H1 (cell line): ENCODE data around the gene SRR. TPM values are rescaled to one million over a fixed set of nuclear protein-coding genes. Genes with fewer than 3 reads are reported as not detected.

Source experiments
- CTCF ChIA-PET: fragments of 300-600 bp; sonication (Branson Sonifier 250); formaldehyde crosslinking; loops from one replicate; lab custom pipeline; 2021; ENCODE audit not compliant: partially characterized antibody; lab: Charles Lee
- POLR2A ChIA-PET: fragments of 300-600 bp; sonication (Branson Sonifier 250); formaldehyde crosslinking; loops from one replicate; lab custom pipeline; 2021; ENCODE audit warnings: inconsistent platforms; ENCODE audit not compliant: partially characterized antibody; lab: Charles Lee
- DNase-seq, 2 experiments: peaks; one replicate each; pipeline versions ENCODE4 v3.0.0 to v3.0.0-alpha.2; 2010 to 2022; ENCODE audit warnings: low spot score in 2 of 2, low read depth in 1 of 2, mixed read lengths in 1 of 2
- FAIRE-seq: peaks from 2 replicates; lab custom pipeline; 2011; peaks lifted over from hg19 to GRCh38; lab: Jason Lieb, UNC
- H2AFZ ChIP-seq: 2 replicates; pipeline ENCODE4 v1.8.1; 2012; ENCODE audit warnings: low read length, inconsistent platforms
- H2AK5ac ChIP-seq: 2 replicates; pipeline ENCODE4 v1.6.1; 2013; ENCODE audit warnings: low read depth, low read length
- H2BK120ac ChIP-seq: replicated peaks from 2 replicates; pipeline ENCODE3; 2013; ENCODE audit warnings: low read depth, low read length, inconsistent platforms
- H2BK12ac ChIP-seq: 2 replicates; pipeline ENCODE4 v1.6.1; 2013; ENCODE audit warnings: low read depth, low read length
- H2BK15ac ChIP-seq: 2 replicates; pipeline ENCODE4 v1.6.1; 2013; ENCODE audit warnings: low read length
- H2BK20ac ChIP-seq: 2 replicates; pipeline ENCODE4 v1.6.1; 2013; ENCODE audit warnings: low read length
- H2BK5ac ChIP-seq: 2 replicates; pipeline ENCODE4 v1.6.1; 2013; ENCODE audit warnings: low read depth, low read length
- H3K14ac ChIP-seq: 2 replicates; pipeline ENCODE4 v1.6.1; 2013; ENCODE audit warnings: inconsistent platforms; ENCODE audit not compliant: insufficient read length
- H3K18ac ChIP-seq: 2 replicates; pipeline ENCODE4 v1.6.1; 2013; ENCODE audit warnings: low read length; ENCODE audit errors: extremely low read depth
- H3K23ac ChIP-seq: 2 replicates; pipeline ENCODE4 v1.6.1; 2013; ENCODE audit warnings: inconsistent platforms; ENCODE audit not compliant: insufficient read length
- H3K23me2 ChIP-seq: 2 replicates; pipeline ENCODE4 v1.6.1; 2013; ENCODE audit warnings: low read depth, low read length
- H3K27ac ChIP-seq: 2 replicates; pipeline ENCODE4 v1.6.1; 2011; ENCODE audit warnings: low read depth, low read length, inconsistent platforms
- H3K27me3 ChIP-seq, 4 experiments: replicated peaks in 1 of 4; 1 replicate in 1 of 4; 2 replicates in 3 of 4; pipeline versions ENCODE4 v1.6.1 to v1.8.1; 2011 to 2013; ENCODE audit warnings: low read length in 3 of 4, mild to moderate bottlenecking in 3 of 4, inconsistent platforms in 2 of 4, mixed read lengths in 2 of 4, moderate library complexity in 1 of 4; ENCODE audit not compliant: control insufficient read depth in 3 of 4, insufficient read depth in 3 of 4; ENCODE audit errors: extremely low read depth in 1 of 4
- H3K36me3 ChIP-seq, 4 experiments: 2 replicates each; pipeline versions ENCODE4 v1.6.1 to v1.8.1; 2011 to 2013; ENCODE audit warnings: mild to moderate bottlenecking in 4 of 4, low read length in 3 of 4, moderate library complexity in 2 of 4, control low read depth in 1 of 4, inconsistent platforms in 1 of 4; ENCODE audit not compliant: insufficient read depth in 4 of 4, control insufficient read depth in 2 of 4
- H3K4ac ChIP-seq: replicated peaks from 2 replicates; pipeline ENCODE3; 2013; ENCODE audit warnings: low read length, low read depth, mixed read lengths, inconsistent platforms; ENCODE audit not compliant: insufficient read length
- H3K4me1 ChIP-seq, 4 experiments: replicated peaks in 1 of 4; 1 replicate in 1 of 4; 2 replicates in 3 of 4; pipeline versions ENCODE4 v1.6.1 to v1.8.1; 2011 to 2013; ENCODE audit warnings: low read length in 3 of 4, inconsistent platforms in 2 of 4, mixed read lengths in 1 of 4; ENCODE audit not compliant: insufficient read depth in 4 of 4, control insufficient read depth in 3 of 4
- H3K4me2 ChIP-seq, 2 experiments: 2 replicates each; pipeline versions ENCODE4 v1.6.1 to v1.8.1; 2011 to 2013; ENCODE audit warnings: low read depth in 2 of 2, low read length in 2 of 2, control low read depth in 1 of 2, inconsistent platforms in 1 of 2, mild to moderate bottlenecking in 1 of 2; ENCODE audit not compliant: insufficient read depth in 1 of 2
- H3K4me3 ChIP-seq, 4 experiments: fragments of 200-600, 300-600 bp in 1 of 4; sonication (generic), shearing (Covaris generic), sonication (Bioruptor Twin) in 1 of 4; 2 replicates each; pipeline versions ENCODE4 v1.5.1 to v1.8.1; 2011 to 2016; ENCODE audit warnings: low read length in 4 of 4, low read depth in 3 of 4, control low read depth in 2 of 4, inconsistent platforms in 2 of 4, mild to moderate bottlenecking in 2 of 4, mixed read lengths in 1 of 4, moderate library complexity in 1 of 4; ENCODE audit not compliant: insufficient read depth in 2 of 4; ENCODE audit errors: extremely low read depth in 1 of 4
- H3K56ac ChIP-seq: replicated peaks from 2 replicates; pipeline ENCODE3; 2013; ENCODE audit warnings: low read depth, mild to moderate bottlenecking, mixed read lengths, low read length, inconsistent platforms; ENCODE audit not compliant: insufficient read length
- H3K79me1 ChIP-seq: 2 replicates; pipeline ENCODE4 v1.6.1; 2013; ENCODE audit warnings: low read depth, low read length, control low read depth
- H3K79me2 ChIP-seq, 2 experiments: 2 replicates each; pipeline versions ENCODE4 v1.6.1 to v1.8.1; 2012 to 2013; ENCODE audit warnings: low read length in 2 of 2, mild to moderate bottlenecking in 2 of 2, inconsistent platforms in 1 of 2; ENCODE audit not compliant: insufficient read depth in 2 of 2, control insufficient read depth in 1 of 2
- H3K9ac ChIP-seq, 4 experiments: replicated peaks in 1 of 4; 1 replicate in 1 of 4; 2 replicates in 3 of 4; pipeline versions ENCODE4 v1.6.1 to v1.8.1; 2011 to 2013; ENCODE audit warnings: low read depth in 3 of 4, low read length in 3 of 4, control low read depth in 2 of 4, mild to moderate bottlenecking in 2 of 4, moderate library complexity in 2 of 4, inconsistent platforms in 1 of 4; ENCODE audit errors: extremely low read depth in 1 of 4
- H3K9me3 ChIP-seq, 2 experiments: 2 replicates each; pipeline versions ENCODE4 v1.6.1 to v1.8.1; 2012 to 2013; ENCODE audit warnings: mild to moderate bottlenecking in 2 of 2, moderate library complexity in 2 of 2, control low read depth in 1 of 2, inconsistent platforms in 1 of 2, low read depth in 1 of 2, low read length in 1 of 2, mixed read lengths in 1 of 2; ENCODE audit not compliant: insufficient read depth in 2 of 2
- H4K20me1 ChIP-seq, 2 experiments: replicated peaks in 1 of 2; 2 replicates each; pipeline versions ENCODE3 to v1.8.1; 2011 to 2013; ENCODE audit warnings: inconsistent platforms in 2 of 2, low read length in 2 of 2, mild to moderate bottlenecking in 1 of 2; ENCODE audit not compliant: insufficient read depth in 2 of 2, control insufficient read depth in 1 of 2
- H4K5ac ChIP-seq: 2 replicates; pipeline ENCODE4 v1.6.1; 2013; ENCODE audit warnings: low read length, low read depth, mixed read lengths, inconsistent platforms; ENCODE audit not compliant: insufficient read length
- H4K8ac ChIP-seq: 2 replicates; pipeline ENCODE4 v1.8.0; 2013; ENCODE audit warnings: mild to moderate bottlenecking, moderate library complexity, low read length, inconsistent platforms; ENCODE audit not compliant: insufficient read depth; ENCODE audit errors: extremely low read depth
- H4K91ac ChIP-seq: replicated peaks from 2 replicates; pipeline ENCODE3; 2013; ENCODE audit warnings: low read length, mixed read lengths, inconsistent platforms; ENCODE audit not compliant: insufficient read length
- CTBP2 ChIP-seq: IDR thresholded peaks from 2 replicates; pipeline ENCODE4 v1.7.0; 2011; ENCODE audit warnings: borderline replicate concordance, mild to moderate bottlenecking, moderate library complexity, mixed read lengths, low read length; ENCODE audit not compliant: insufficient read depth, insufficient read length
- E2F6 ChIP-seq: IDR thresholded peaks from 2 replicates; pipeline ENCODE4 v1.6.1; 2012; ENCODE audit warnings: inconsistent platforms
- MAFK ChIP-seq: IDR thresholded peaks from 2 replicates; pipeline ENCODE4 v1.6.1; 2012; ENCODE audit warnings: low read depth, mild to moderate bottlenecking, improper control_type of control experiment, low read length
- RBBP5 ChIP-seq: IDR thresholded peaks from 2 replicates; pipeline ENCODE4 v1.7.1; 2012; ENCODE audit warnings: low read depth, mild to moderate bottlenecking, inconsistent platforms, low read length, moderate library complexity, borderline replicate concordance
- SAP30 ChIP-seq: fragments of 300-600 bp; sonication (generic); IDR thresholded peaks from 2 replicates; pipeline ENCODE4 v1.7.1; 2012; ENCODE audit warnings: low read length, moderate library complexity, mild to moderate bottlenecking, inconsistent platforms; ENCODE audit not compliant: insufficient read depth, insufficient replicate concordance
- SP4 ChIP-seq: IDR thresholded peaks from 2 replicates; pipeline ENCODE4 v1.6.1; 2012; ENCODE audit warnings: low read length, inconsistent platforms
- TAF7 ChIP-seq: optimal IDR thresholded peaks from 2 replicates; pipeline ENCODE3; 2011; ENCODE audit warnings: low read depth, mild to moderate bottlenecking, inconsistent platforms, low read length, moderate library complexity, borderline replicate concordance
- TBP ChIP-seq: IDR thresholded peaks from 2 replicates; pipeline ENCODE4 v1.6.1; 2011; ENCODE audit warnings: low read depth, low read length, improper control_type of control experiment
- WGBS, 2 experiments: shearing (Covaris generic) in 1 of 2; methylation state at CpG; one replicate each; pipeline versions ENCODE4 v1.1.6 to v1.1.7; 2013 to 2015; ENCODE audit warnings: low lambda C conversion rate in 2 of 2, mixed read lengths in 2 of 2, inconsistent platforms in 1 of 2, low coverage in 1 of 2, missing lambda C conversion rate in 1 of 2; ENCODE audit not compliant: insufficient replicate concordance in 2 of 2, insufficient coverage in 1 of 2, insufficient read length in 1 of 2; ENCODE audit errors: extremely low coverage in 1 of 2, missing lambda C conversion rate in 1 of 2; 5-methylcytosine and 5-hydroxymethylcytosine counted together
- polyA plus RNA-seq, 7 experiments: library from polyadenylated mRNA; depleted of rRNA in 3 of 7; stranded (reverse) in 5 of 7; unstranded in 2 of 7; fragments of >200 nt in 5 of 7; fragments of 200-250 nt in 2 of 7; gene quantifications; 1 replicate in 5 of 7; 2 replicates in 1 of 7; 4 replicates in 1 of 7; pipeline versions ENCODE4 v1.2.1 to v1.2.3, GENCODE V29; 2011 to 2013; ENCODE audit warnings: missing spikeins in 2 of 7, mixed read lengths in 2 of 7
- total RNA-seq: library from RNA; stranded (reverse); fragmentation: NEBNext Ultra II Directional; extraction: Animal tissue kit (Norgen Biotek cat#: 25700); gene quantifications from 2 replicates; pipeline ENCODE4 v1.2.1, GENCODE V29; 2021

Gene SRR
- total and polyA plus RNA-seq, 2 of the 8 experiments (the other 6 are each of a cell fraction or from before 2014, with no cell fraction given) = 3.6 to 4.5 TPM

GRCh38 chr17:2321399-2321798, 17.6 kb downstream of the SRR start:
- no peak overlapping the region for H3K23ac ChIP-seq
- no peaks in the 10 kb centered on the region for H3K23me2 ChIP-seq
- no peaks in the 10 kb centered on the region for H3K27me3 ChIP-seq
- no peak overlapping the region for H3K9ac ChIP-seq
- H3K18ac ChIP-seq = no peak overlapping the region
- H3K9me3 ChIP-seq = no peaks in the 10 kb centered on the region
- no peak overlapping the region for H4K8ac ChIP-seq
- no peak overlapping the region for H4K5ac ChIP-seq
- H3K36me3 ChIP-seq = peaks cover 21 to 47% (median 40%) of the 10 kb centered on the region in 4 experiments
- no peak overlapping the region for H2AFZ ChIP-seq
- no peak overlapping the region for H3K4ac ChIP-seq
- no peak for FAIRE-seq
- H3K56ac ChIP-seq = no peak overlapping the region
- no peak overlapping the region for H3K4me3 ChIP-seq
- 79% methylated on average over 1 of the region's 1 CpG; no CpG with 5 or more reads in 1 of the 2 experiments for WGBS, 2 experiments
- no peak overlapping the region for H2BK20ac ChIP-seq
- no peak overlapping the region for H2BK15ac ChIP-seq
- H2AK5ac ChIP-seq = no peak overlapping the region
- no peak overlapping the region for H2BK12ac ChIP-seq
- H3K79me2 ChIP-seq = no peaks in the 10 kb centered on the region
- no peaks in the 10 kb centered on the region for H3K4me1 ChIP-seq
- ChIA-PET CTCF (interaction anchor here (0.7 to 2.2 kb wide), 2 partner anchors 38 to 45 kb away, joined by 3 to 5 read pairs; no protein-coding TSS in a partner anchor), POLR2A (interaction anchor here (1.6 to 12.1 kb wide), 4 partner anchors 10 to 46 kb away, joined by 4 to 230 read pairs (median 13); partner anchors contain the start of genes SGSM2, SMG6, SRR and TSR1)
- H4K20me1 ChIP-seq = peaks cover 3 to 5% of the 10 kb centered on the region in 2 experiments
- no peak overlapping the region for H3K4me2 ChIP-seq
- no peak overlapping the region for H2BK120ac ChIP-seq
- no peaks in the 10 kb centered on the region for H3K79me1 ChIP-seq
- H3K14ac ChIP-seq = no peak overlapping the region
- no peak overlapping the region for H3K27ac ChIP-seq
- H4K91ac ChIP-seq = no peak overlapping the region
- TF ChIP-seq MAFK = no peak
- no peak for TF ChIP-seq TAF7
- TF ChIP-seq SAP30 = no peak
- TF ChIP-seq E2F6 = no peak
- TF ChIP-seq CTBP2 = no peak
- TF ChIP-seq TBP = no peak
- TF ChIP-seq SP4 = no peak
- no peak for TF ChIP-seq RBBP5
- TF ChIP-seq, all 59 proteins: peak for 0
- DNase-seq = no peak
- H2BK5ac ChIP-seq = no peak overlapping the region
